NCI-H146 treated with DMSO at 0.1 percent for 48 hours (cell line): ENCODE measurements around the gene DPP6.
"Not testable (repeated sequence)": the region's sequence is repeated elsewhere in the genome, so short reads cannot be mapped to it uniquely, and the experiment has no call there.

Experiments used
- DNase-seq: peaks from one replicate; lab custom pipeline; 2025; ENCODE audit not compliant: unreplicated experiment; lab: John Stamatoyannopoulos, UW

The DPP6 gene

DNA sequence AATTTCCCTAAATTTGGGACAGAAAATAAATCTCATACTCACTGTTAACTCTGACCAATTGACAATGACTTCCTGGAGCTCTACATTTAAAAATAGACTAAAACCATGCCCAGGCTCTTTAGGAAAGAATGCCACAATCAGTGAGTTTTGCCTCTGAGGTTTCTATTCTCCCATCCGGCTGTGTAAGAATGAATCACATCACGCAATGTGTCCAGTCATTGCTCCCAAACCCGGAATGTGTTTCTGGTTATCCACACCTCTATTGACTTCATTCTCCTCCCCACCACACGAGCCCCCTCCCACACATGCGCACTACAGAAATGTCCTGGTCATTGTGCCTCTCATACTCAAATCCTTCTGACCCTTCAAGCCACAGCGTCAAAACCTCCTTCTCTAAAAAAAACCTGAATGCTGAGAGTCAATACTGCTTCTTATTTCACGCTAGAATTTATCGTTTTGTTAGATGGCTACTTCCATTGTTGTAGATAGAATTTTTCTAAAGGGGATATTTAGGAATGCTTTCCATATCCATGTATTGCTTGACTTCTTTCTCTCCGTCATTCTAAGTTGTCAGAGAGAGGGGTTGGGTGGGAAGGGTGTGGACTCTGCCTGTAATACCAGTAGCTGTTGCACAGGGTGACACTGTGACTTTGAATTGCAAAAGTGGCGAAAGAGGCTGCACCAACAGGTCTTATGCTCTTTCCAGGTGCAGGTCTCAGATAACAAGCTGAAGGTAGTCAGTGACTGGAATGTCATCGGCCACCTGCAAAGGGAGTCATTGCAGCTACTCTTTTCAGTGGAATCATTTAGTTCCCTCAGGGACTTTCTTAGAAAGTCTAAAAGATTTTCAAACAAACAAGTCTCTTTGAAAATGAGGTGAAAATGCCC, 594.2 kb downstream of the DPP6 start:
- no peak for DNase-seq

- DNase-seq, result no peak
These were observed 595.4 kb downstream of the DPP6 start for GRCh38 chr7:154647625-154648024.

DNA sequence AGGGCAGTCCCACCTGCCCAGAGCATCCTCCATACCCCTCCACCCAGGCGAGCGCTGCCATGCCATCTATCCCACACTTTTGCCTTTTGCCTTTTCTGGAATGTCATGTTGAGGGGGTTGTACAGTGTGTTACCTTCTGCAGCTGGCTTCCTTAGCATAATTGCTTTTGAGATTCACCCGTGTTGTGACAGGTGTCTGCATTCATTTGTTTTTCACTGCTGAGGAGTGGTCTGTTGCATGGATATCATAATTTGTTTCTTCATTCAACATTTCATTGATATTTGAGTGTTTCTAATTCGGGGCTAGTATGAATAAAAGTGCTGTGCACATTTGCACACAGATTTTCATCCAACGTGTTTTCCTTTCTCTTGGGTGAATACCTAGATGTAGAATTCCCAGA, 596.8 kb downstream of the DPP6 start:
- DNase-seq, result no peak

- no peak for DNase-seq
These were observed 597.2 kb downstream of the DPP6 start for GRCh38 chr7:154649434-154649833.

DNA sequence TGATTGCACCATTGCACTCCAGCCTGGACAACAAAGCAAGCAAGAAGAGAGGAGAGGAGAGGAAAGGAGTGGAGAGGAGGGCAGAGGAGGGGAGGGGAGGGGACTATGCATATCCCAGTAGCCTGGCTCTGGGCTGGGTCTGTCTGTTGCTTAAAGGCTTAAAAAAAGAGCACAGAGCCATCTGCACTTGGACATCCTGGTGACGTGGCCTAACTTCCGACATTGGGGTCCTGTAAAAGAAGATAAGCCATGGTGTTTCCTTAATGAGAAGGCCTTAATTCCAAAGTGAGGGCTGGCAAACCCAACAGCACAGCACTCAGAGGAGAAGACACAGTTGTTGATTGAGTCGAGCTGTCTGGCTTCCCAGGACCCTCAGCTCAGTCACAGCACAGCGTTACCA, 598.1 kb downstream of the DPP6 start:
- DNase-seq, result no peak

- DNase-seq, result no peak
These were observed 599.3 kb downstream of the DPP6 start for GRCh38 chr7:154651501-154651900.

DNA sequence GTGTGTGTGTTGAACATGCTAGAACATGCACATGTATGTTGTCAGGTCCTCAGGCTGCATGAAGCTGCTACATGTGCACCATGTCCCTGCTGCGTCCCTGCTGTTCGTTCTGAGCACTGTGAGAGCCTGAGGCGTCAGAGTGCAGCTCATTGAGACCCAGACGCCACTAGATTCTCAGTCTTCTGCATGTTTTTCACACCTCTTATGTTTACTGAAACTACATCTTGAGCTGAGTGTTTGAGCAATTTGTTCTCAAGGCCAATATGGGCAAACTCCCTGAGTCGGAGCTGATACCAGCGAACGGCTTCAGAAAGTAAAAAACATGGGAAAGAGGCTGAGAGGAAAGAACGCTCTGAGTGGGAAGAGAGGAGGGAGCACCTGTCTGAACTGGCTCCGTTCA, 600.4 kb downstream of the DPP6 start:
- DNase-seq, result no peak

- DNase-seq, result no peak
These were observed 601.1 kb downstream of the DPP6 start for GRCh38 chr7:154653281-154653680.

DNA sequence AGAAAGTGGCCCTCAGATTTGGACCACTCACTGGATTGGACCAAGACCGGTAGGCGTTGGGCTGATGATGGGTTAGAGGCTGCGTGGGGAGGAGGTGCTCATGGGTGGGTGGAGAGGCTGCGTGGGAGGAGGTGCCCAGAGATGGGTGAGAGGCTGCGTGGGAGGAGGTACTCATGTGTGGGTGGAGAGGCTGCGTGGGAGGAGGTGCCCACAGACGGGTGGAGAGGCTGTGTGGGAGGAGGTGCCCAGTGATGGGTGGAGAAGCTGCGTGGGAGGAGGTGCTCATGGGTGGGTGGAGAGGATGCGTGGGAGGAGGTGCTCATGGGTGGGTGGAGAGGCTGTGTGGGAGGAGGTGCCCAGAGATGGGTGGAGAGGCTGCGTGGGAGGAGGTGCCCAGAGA, 604.4 kb downstream of the DPP6 start:
- no peak for DNase-seq

- DNase-seq, result no peak
These were observed 614.6 kb downstream of the DPP6 start for GRCh38 chr7:154666768-154667167.

DNA sequence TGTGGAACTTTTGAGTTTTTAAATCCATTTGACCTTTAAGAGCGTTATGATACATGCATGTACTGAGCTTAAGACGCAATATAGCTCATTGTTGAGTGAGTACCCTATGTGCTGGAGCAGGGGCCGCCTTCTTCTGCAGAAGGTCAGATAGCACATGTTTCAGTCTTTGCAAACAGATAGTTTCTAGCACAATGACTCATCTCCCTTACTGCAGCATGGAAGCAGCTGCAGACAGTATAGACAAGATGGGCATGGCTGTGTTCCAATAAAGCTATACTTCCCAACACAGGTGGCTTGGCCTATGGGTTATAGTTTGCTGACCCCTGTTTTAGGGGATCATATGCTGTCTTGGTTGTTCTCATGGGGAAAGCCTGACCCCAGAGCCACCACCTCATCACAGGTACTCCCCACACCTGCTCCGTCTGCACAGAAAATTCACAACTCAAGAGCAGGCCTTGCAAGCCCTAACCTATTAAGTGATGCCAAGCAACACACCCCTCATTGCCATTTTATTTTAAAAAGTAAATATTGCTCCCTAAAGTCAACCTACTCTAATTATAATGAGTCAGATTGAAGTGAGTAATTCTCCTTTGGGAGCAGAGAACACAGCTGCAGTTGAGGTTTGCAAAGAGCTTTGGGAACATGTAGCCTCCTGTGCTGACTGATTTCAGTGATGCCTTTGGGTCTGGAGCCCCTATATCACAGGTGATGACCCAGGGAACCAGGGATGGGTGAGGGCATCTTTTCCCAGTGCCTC, 620.6 kb downstream of the DPP6 start:
- no peak for DNase-seq

DNA sequence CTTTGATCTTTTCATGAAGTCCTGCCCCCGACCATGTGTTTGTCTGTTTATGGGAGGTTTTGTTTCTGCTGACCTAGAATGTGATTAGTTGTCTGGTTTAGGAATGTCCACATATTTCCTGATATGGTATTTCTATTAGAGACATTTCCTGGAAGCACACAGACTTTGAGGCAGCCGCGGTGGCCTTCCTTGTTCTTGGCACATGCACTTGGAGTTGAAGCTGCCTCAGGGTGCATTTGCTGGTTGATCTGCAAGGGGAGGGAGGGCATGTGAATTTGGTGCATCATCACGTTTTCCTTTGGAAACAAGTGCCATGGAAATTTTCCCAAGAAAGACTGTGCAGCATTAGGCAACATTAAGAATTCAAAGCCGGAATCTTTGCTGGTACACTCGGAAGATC, 622.0 kb downstream of the DPP6 start:
- DNase-seq, result no peak

GRCh38 chr7:154675560-154675959, 623.4 kb downstream of the DPP6 start:
- no peak for DNase-seq

- DNase-seq, result not testable (repeated sequence)
These were observed 623.8 kb downstream of the DPP6 start for GRCh38 chr7:154676033-154676421.

GRCh38 chr7:154676422-154677073, 624.4 kb downstream of the DPP6 start:
- no peak for DNase-seq

DNA sequence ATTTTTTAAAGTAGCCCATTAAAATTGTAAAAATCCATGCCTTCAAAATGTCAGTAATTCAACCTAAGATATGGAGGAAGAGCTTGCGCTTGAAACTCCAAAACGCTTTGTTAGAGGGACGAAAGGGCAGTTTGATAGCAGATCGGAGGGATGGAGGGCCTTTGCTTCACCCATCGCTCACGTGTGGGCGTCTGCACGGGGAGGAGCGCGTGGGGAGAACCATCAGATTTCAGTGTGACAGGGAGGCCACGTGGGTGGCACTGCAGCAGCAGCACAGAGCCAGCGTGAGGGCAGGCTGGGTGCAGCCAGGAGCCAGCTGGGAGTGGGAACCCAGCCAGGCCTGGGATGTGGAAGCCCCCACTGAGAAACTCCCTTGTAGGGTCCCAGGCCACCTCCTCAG, 625.3 kb downstream of the DPP6 start:
- DNase-seq, result no peak

- DNase-seq, result not testable (repeated sequence)
These were observed 625.9 kb downstream of the DPP6 start for GRCh38 chr7:154678001-154678550.

DNA sequence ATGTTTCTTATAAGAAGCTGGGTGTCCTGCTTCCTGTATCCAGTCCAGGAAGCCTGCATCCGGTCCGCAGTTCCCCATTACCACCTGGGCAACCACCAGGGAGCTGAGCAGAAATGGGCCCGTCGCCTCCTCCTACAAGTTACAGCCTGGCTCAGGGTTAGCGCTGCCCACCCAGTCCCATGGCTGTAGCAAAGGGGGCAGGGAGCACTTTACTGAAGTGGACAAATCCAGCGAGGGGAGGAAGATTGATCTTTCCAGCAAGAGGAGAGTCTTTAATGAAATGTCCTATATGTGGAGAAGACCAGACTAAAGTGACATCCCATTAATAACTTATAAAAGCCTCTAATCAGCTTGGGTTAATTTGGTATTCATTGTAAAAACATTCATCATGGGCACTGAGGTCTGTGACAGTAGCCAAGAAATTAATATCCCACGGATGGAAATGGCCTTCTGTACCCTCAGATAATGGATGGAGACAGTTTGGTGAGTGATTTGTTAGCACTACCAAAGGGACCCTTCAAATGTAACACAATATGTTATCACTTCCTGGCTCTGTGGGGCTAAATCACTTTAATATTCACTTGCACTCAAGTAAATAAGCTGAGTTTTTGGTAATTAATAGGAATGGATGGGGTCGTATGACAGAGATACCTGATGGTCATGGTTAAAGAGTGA, 627.3 kb downstream of the DPP6 start:
- DNase-seq, result no peak

GRCh38 chr7:154680894-154681659, 628.9 kb downstream of the DPP6 start:
- DNase-seq, result no peak

GRCh38 chr7:154682003-154682402, 629.8 kb downstream of the DPP6 start:
- no peak for DNase-seq
